GM21367 (cell line): ENCODE results near the gene OBSCN.

Experiments
- ATAC-seq: cut with Tn5 transposase; IDR thresholded peaks from one replicate; pipeline ENCODE4 v1.9.1; 2021; ENCODE audit not compliant: unreplicated experiment

OBSCN gene

DNA sequence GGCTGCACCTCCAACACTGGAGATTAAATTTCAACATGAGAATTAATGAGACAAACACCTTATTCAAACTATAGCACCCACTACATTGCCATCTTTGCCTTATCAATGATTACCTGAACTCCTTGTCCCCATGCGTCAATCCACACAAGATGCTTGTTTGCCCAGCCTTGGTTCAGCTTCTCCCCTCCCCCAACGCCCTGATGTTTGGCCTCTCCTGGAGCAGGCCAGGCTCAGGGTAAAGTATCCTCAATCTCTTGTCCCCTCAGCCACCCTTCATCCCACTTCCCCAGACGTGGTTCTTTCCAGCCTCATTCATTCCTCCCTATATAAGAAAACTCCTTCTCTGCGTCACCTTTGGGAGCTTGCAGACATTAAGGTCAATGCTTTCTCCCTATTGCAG, 220.6 kb downstream of the OBSCN start:
- no peak for ATAC-seq
